ENCODE measurements around the gene INHA.
A peak's percentile ranks its signal among the peaks of the same experiment; 100 is the strongest.

Gene INHA

DNA sequence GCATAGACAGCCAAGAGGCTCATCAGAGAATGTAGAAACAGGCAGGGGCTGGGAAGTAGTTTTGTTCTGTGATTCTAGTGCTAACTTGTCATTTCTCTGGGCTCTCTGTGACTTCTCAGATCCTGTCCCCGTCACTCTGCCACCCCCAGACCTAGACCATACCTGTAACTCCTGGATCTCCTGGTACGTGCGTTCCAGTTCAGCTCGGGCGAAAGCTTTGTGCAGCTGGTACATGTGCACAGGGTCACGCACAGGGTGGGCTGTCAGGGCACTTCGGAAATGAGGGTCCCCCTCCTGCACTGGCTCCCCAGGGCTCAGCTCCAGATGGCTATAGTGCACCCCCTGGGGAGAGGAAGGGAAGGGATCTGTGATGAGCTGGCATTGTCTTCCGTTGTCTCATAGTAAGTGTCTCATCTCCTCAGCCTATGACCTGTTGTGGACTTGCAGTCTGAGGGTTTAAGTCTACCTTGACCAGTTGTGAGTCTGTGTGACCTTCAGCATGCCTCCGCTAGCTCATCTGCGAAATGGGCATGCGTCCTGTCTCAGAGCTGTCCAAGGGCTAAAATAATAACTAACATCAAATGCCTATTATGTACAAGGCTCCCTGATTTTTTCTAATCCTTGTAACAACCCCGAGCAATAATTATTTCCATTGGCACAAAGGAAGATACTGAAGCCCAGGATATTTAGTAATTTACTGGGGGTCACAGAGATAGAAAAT, 31.2 kb upstream of the INHA start:
- DNase-seq = no peak

- peak in 1 of 2 donors; percentile 68 for DNase-seq
Measured at GRCh38 chr2:219541611-219542180, 30.4 kb upstream of the INHA start.

DNA sequence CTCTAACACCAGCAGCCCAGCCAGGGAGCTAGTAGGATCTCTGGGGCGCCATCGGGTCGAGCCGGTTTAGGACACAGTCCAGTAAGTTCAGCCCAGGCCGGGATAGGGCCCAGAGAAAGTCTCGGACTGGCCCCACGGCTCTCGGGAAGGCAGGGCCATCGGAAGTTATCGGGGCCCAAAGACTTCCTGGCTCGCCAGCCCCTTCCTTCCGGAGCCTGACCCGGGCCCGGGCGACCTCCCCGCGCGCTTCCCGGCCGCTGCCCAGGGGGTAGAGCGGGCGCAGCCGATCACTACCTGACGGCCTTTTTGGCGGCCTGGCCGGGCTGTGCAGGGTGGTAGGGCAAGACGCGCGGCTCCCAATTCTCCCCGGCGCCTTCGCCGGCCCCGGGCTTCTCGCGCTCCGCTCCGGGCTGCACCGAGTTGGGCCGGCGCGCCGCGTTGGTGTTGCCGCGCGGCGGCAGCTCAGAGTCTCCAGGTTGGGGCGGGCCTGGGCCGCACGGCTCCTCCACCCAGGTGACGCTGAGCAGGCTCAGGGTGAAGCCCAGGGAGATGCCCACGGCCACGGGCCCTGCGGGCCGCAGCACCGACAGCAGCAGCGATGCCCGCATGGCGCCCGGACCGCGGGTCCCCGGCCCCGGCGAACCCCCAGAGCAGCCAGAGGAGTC, 29.0 kb upstream of the INHA start:
- no peak for DNase-seq

DNA sequence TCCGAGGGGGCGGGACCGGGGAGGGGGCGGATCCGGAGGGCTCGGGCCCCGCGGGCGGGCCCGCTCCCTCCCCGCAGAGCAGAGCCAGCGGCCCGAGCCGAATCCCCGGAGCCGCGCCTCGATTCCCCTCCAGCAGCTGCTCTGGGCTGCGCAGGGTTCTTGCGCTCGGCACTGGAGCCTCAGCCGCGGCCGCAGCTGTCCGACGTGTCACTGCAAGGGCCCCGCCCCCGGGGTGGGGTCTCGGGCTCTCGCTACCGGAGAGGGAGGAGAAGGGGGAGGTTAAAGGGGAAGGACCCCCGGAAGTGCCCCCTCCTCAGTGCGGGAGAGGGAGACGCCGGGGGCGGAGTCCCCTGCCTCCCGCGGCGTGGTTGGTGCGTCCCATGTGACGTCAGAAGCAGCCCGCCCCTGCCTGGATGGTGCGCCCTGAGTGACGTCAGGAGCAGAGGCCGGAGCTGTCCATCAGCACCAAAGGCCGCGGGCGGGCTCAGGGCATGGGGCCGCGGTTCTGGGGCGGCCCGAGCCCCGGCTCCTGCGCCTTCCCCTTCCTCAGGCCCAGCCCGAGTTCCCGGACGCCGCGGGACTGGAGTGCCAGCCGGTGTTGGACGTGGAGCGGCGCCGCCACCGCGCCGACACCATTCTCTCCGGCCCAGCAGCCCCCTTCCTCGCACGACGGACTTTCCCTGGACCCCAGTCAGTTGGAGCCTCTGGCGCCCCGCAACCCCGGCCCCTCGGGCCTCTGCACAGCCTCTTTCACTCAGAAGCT, 28.3 kb upstream of the INHA start, which contains the start of the genes CHPF and TMEM198:
Gene CHPF (minus strand): TSS at position 214 of the 763 bp plus-strand sequence. CDS start 271 bp downstream, outside the sequence.
Gene TMEM198 (plus strand): TSS at position 433 of the 763 bp plus-strand sequence. CDS start 700 bp downstream, outside the sequence.
- peak; percentile 98 to 99 for DNase-seq

GRCh38 chr2:219544567-219544966, 27.5 kb upstream of the INHA start:
- DNase-seq = no peak

GRCh38 chr2:219545295-219545942, 26.7 kb upstream of the INHA start:
- no peak for DNase-seq

- DNase-seq = no peak
Measured at GRCh38 chr2:219545943-219546352, 26.2 kb upstream of the INHA start.

GRCh38 chr2:219547621-219548020, 24.5 kb upstream of the INHA start:
- no peak for DNase-seq

DNA sequence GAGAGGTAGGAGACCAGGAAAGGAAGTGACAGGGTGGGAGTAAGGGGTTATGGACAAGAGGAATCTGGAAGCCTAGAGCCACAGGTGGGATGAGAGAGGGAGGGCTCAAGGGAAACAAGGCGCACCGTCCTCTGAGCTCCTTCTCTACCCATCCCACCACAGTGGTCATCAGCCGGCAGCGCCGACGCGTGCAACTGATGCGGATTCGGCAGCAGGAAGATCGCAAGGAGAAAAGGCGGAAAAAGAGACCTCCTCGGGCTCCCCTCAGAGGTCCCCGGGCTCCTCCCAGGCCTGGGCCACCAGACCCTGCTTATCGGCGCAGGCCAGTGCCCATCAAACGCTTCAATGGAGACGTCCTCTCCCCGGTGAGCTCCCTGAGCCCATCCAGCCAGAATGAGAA, 23.1 kb upstream of the INHA start:
- no peak for DNase-seq

GRCh38 chr2:219549619-219550018, 22.5 kb upstream of the INHA start:
- no peak for DNase-seq

DNA sequence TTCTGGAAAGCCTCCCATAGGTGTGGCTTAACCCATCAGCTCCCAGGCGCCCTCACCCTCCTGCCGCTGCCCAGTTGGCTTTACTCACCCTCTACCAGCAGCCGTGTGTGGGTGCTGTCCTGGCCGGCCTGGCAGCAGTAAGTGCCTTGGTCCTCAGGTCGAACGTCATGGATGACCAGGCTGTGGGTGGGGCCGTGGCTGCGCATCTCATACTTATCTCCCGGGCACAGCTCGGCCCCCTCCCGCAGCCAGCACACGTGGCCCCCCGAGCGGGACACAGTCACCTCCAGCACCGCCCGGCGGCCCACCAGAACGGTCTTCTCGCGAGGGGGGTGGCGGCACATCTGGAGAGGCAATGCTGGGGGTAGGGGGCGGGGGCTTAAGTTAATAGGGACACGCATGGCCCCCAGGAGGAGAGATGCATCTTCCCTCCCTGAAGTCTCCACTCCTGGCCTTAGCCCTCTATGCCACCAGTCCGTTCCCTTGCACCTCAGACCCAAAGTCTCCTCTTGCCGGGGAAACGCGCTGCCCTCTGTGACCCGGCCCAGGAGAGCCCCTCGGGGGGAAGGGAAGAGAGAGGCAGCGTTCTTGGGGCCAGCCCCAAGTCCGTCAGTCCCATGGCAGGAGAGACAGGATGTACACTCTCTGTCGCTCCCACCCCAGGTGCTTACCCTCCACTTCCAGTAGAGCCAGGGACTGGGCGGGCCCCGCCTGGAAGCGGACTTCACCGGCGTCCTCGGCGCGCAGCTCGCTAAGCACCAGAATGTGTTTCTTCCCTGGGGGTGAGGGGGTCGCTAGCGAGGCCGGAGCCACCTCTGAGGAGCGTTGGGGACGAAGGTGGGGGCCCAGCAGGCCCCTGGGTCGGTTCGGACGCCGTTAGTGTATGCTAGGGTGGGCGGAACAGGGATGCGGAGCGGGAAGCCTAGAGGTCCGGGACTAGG, 20.4 kb upstream of the INHA start:
- no peak for DNase-seq

- DNase-seq = peak; percentile 57 to 82
Measured at GRCh38 chr2:219552382-219553167, 19.5 kb upstream of the INHA start.

DNA sequence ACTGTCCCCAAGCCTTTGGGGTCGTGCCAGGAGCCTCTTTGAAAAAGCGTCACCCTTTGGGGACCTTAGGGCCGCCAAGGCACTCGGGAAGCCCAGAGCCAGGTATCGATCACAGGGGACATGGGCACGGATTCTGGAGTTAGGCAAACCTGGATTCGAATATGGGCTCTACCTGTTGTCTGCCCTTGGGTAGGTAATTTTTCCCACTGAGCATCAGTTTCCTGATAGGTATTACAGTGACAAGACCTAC, 19.0 kb upstream of the INHA start:
- DNase-seq = no peak

DNA sequence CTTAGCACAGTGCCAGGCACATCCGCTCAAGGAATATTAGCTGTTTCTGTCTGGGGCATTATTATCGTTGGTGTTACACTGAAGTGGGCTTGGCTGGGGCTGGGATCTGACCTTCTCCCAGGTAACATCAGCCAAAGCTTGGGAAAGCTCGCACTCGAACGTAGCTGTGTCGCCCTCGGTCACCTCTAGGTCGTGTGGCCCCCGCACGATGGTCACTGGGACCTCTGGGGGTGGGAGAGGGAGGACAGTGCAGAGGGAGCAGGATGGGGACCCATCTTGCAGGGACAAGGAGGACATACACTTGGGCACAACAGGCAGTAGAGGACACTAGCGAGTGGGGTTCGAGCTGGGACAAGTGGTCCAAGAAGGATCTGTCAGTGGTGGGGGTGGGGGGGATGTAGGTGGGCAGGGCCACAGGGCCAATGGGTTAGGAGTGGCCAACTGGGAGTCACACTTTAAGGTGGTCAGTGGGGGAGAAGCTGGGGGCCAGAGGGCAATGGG, 18.6 kb upstream of the INHA start:
- DNase-seq = no peak

DNA sequence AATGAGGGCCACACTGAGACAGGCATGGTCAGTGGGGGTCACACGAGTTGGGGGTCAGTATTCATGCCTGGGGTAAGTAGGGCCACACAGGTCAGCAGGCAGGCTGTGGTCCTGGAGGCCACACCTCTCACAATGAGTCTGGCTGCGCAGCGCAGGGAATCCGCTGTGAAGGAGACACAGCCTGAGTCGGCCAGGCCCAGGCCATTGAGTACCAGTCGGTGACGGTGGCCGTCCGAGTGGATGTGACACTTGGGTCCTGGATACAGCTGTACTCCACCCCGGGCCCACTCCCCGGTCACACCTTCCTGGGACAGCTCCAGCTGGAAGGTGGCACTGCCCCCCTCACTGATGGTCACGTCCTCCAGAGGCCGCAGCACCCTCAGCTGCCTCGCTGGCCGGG, 17.8 kb upstream of the INHA start:
- no peak for DNase-seq

DNA sequence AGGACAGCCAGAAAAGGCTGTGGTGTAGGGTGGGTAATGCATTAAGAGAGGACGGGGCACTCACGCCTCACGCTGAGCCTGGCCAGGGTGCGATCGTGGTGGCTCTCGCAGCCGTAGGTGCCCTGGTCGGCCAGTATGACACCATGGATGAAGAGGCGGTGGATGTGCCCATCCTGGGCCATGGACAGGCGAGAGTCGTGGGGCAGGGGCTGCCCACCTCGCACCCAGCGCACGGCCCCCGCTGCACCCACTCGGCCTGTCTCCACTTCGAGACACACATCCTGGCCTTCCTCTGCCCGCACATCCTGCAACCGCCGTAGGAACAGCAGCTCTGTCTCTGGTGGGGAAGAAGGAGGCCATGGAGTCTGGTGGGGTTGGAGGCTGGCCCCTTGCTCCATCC, 16.2 kb upstream of the INHA start:
- DNase-seq = no peak

DNA sequence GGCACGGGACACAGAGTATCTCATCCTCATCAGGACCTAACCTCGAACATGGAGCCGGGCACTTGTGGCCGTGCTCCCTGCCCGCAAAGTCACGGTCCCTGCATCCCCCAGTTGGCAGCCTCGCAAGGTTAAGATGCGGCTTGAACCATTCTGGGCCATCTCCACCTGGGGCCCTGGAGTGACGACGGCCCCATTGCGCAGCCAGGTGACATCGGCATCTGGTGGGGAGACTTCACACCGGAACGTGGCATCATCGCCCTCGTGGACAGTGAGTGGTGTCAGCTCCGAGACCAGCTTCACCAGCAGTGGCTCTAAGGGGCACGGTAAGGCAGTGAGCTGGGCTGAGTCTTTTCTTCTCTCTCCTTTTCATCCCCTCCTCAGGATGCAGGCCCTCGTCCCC, 15.7 kb upstream of the INHA start:
- no peak for DNase-seq

GRCh38 chr2:219557320-219557719, 14.8 kb upstream of the INHA start:
- no peak for DNase-seq

DNA sequence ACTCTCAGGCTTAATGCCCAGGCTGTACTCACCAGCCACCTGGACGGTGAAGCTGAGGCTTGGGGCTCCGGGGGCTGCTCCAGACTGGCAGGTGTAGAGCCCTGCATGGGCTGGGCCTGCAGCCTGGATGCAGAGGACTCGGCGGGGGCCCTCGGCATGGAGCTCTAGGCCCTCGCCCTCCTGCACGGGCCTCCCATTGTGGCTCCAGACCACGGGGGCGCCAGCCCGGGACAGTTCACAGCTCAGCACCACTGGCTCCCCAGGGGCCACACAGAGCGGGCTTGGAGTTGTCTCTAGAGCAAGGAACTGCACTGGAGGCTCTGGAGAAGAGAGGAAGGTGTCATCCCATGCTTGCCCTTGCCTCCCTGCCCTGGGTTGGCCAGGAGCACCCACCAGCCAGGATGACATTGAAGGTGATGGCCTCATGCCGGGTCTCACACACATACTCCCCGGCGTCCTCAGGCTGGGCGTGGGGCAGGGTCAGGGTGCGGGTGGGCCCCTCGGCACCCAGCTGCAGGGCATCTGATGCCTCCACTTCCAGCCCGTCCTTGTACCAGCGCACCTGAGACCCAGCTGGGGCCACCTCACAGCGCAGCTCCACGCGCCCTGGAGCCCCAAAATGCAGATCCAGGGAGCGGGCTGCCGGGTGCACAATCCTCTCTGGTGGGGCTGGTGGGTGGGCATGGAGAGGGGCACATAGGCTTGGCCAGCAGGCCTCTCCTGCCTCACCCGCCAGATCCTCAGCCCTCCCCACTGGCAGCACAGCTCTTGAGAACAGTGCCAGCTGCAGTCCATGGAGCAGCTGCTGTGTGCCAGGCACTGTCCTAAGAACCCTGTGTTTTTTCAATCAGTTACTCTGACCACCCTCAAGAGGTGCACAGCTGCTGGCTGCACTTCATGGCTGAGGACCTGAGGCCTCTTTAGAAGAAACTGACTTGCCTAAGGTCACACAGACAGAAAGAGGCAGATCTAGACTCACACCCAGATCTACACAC, 14.0 kb upstream of the INHA start:
- no peak for DNase-seq

Data from hippocampal formation (tissue), 2 donors.